ENCODE data around the gene USB1.

USB1 gene

DNA sequence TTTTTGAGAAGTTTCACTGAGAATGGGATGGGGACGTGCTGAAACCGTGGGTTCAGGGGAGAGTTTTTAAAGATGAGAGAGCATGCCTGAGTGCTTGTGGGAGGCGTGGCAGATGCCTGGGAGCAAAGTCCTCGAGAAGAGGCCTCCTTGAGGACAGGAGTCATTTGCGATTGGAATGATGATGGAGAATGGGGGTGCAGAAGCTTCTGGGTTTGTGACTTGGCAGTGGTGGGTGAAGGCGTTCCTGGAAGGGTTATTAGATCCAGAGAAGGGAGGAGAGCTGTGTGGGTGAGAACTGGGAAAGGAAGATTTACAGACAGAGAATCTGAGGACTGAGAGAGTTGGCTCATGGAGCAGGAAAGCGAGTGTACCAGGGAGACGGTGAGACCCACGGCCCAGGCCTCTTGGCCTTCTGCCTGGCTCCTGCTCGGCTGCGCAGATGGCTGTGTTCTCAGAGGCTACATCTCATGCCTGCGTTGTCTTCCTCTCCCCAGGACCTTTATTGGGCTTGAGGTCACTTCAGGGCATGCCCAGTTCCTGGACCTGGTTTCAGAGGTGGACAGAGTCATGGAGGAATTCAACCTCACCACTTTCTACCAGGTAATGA, 15.7 kb downstream of the USB1 start:
- DNase-seq (ENCODE audit: low read depth in 2 of 3, low spot score in 2 of 3): no peak

DNA sequence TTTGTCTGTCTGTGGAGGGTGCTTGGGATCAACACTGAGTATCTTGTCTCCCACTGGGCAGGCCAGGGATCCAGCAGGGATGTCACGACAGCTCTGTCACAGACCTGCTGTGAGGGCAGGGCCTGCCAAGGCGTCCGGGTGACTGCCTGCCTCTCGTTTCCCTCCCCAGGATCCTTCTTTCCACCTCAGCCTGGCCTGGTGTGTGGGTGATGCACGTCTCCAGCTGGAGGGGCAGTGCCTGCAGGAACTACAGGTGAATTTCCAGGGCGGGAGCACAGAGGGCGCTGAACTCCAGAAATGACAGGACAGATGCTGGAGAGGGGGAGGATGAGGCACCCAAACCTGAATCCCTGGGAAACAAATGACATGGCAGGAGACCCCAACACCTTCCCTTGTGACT, 17.6 kb downstream of the USB1 start:
- DNase-seq (ENCODE audit: low read depth in 2 of 3, low spot score in 2 of 3): no peak

DNA sequence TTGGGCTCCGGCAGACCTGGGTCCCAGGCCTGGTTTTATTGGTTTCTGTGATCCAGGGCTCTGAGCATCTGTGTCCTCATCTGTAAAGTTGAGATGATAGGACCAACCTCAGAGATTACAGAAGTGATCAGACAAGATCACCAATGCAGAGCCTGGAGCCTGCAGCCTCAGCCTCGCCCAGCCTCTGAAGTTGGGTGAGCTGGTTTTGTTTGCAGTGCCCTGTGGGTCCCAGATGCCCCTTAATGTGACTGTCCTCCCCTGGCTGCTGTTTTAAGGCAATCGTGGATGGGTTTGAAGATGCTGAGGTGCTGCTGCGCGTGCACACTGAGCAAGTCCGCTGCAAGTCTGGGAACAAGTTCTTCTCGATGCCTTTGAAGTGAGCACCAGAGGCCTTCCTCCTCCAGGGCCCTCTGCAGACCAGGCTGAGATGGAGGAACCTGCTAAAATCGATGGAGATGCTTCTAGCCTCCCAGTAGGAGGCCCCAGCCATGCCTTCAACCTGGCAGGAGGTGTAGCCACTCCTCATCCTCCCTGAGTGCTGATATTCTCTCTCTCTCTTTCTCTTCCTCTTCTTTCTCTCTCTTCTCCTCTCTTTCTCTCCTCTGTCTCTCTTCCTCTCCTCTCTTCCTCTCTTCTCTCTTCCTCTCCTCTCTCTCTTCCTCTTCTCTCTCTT, 18.8 kb downstream of the USB1 start:
- no peak for DNase-seq (ENCODE audit: low read depth in 2 of 3, low spot score in 2 of 3)

DNA sequence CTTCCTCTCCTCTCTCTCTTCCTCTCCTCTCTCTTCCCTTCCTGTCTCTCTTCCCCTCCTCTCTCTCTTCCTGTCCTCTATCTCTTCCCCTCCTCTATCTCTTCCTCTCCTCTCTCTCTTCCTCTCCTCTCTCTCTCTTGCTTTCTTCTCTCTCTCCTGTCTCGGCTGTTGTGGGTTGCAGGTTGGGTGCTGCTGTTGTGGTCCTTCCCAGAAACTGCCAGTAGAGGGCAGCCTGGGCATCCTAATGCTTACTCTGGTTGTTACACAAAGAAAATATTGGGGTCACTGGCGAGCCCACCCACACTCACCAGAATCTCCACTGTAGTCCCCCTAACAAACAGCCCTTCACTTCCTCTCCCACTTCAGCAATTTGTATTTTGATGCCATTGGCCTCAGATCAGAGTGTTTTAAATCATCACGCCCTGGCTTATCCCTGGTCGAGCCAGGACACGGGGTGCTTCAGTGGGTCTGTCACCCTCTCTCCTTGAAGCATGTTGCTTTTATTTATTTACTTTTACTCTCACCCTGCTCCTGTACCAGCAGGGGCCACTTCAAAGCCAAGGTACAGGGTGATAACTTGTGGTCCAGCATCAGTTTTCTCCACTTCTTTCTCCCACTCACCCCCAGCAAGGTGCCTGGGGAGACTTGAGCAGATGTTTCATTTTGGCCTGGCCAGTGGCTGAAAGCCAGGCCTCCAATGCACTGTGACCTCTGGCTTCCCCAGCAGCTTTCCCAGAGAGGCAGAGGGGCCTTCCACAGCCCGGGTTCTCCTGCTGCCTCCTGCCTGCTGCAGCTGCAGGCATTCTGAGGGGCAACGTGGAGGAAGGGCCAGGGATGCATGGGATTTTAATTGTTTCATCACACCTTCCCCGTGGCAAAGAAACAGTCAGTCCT, 19.7 kb downstream of the USB1 start:
- DNase-seq (ENCODE audit: low read depth in 2 of 3, low spot score in 2 of 3): no peak

DNA sequence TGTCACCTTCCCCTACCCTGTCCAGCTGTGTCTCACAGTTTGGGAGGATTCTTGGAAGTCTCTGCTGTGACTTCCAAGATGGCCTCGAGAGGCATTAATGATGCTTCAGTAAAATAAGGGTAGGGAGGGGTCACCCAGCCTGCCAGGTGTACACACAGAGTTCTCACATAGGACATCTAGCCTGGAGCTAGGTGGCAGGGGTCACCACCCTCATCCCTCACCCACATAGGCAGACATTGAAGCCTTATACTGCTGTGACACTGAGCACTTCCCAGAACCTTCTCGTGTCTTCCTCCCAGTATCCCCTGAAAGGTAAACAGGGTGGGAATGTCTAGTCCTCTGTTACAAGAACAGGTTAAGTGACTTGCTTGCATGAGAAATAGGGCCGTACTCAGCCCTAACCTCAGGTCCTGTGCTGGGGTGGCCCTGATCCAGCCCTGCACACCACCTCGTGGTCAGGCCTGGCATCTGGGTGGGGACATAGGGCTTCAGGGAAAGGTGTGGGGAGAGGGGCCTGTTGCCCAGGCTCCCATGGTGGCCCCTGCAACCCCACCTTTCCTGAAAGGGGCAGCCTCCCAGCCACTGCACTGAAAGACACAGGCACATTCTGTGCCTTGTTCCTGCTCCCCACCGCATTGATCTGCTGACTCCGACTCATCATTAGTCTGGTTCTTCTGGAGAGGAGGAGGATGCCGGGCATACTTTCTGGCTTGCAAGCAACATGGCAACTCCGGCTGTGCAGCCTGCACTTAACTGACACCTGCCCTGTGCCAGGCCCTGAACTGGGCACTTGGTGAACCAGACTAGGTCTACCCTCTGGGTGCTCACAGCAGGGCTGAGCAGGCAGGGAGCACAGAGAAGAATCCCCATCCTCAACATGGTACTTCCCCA, 20.7 kb downstream of the USB1 start:
- no peak for DNase-seq (ENCODE audit: low read depth in 2 of 3, low spot score in 2 of 3)

DNA sequence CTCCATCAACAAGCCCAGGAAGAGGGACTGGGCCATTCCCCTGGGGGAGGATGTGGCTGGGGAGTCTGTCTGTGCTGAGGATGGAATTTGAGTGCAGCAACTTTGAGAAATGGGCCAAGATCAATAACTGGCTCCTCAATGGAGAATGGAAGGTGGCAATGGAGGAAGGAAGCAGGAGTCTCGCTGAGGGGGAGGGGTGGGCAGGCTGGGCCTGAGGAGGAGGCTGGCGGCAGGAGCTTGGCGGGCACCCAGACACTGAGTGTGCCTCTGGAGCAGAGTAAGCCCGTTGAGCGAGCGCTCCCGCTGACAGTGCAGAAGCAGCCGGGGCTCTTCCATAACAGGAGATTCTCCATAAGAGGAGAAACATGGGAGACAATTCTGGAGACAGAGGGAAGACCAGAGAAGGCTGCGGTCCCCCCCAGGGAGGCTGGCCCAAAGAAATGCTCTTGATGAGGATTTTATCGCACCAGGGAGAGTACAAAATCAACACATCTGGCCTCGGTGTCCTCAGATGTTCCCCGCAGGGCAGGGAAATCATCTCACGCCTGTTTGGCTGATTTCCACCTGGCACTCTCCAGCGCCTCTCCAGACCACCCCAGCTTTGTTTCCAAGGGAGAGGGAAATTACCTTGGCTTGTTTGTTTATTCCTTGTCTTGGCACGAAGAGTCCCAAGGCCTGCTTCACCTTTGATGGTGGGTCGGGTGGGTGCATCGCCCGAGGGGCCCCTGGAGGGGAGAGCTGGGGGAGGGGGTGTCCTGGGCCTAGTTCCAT, 21.6 kb downstream of the USB1 start:
- no peak for DNase-seq (ENCODE audit: low read depth in 2 of 3, low spot score in 2 of 3)

DNA sequence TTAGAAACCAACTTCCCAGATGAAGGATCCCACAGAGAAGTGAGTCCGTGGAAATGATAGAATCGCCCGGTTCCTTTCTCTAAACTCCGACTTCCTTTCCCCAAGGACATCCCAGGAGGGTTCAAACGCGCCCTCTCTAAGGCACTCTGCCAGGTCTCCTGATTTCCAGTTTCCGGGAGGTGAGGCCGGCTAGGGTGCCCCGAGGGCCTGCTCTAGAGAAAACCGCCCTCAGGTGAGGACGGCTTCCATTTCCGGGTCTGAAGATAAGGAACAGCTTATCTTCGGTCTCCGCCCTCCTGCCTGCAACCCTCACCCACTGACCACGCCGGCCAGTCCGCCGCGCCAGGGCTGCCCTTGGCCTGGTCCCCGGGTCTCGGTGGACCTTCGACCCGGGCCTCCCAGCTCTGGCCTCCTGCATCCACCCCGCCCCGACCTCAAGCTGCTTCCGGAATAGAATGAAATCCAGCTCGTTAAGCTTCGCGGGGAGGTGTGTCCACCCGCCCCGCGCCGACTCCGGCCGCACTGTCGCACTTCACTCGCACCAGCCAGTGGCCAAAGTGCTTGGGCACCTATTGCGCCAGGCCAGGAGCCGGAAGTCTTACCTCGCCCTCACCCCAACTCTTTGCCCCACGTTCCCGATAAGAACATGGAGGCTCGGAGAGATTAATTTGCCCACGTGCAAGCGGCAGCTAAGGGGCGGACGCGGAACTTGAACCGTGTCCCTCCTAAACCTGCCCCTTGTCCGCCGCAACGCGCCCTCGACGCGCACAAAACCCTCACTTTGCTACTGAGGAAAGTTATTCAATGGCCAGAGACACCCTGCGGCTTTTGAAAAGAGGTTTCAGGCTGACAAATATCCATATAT, 23.5 kb downstream of the USB1 start:
- no peak for DNase-seq (ENCODE audit: low read depth in 2 of 3, low spot score in 2 of 3)

DNA sequence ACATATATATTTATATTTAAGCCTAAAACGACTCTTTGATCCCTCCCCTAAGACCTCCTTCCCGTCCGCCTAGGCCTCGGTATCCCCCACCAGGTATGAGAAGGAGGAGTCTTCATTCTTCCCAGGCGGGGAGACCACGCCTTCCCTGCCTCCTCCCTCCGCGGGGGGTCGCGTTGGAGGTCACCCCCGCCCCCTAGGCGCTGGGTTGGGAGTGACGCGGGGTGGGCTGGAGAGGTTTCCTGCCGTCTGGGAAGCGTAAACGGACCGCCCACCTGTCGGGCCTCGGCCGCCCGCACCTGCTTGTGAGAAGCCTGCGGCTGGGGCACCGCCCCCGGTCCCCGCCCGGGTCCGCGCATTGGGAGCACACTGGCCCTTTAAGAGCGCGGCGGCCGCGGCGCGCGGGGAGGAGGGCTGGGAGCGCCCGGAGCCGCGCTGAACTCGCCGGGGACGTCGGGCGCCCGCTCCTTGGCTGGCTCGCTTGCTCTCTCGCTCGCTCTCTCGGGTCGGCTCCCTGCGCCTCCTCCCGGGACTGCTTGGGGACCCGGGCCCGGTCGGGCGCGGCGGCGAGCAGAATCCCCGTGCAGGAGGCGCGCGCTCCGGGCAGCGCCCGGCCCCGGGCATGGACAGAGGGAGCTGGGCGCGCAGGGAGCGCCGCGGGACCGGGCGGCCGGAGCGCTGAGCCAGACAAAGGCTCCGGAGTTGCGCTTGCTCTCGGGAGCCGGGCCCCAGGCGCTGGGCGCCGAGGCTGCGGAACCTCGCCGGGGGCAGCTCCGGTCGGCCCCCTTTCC, 24.3 kb downstream of the USB1 start, which contains the start of gene MMP15:
MMP15 (plus strand) TSS at position 404 of the 788 bp plus-strand sequence. CDS start 597 bp downstream, outside the sequence.
- peak in 1 of 3 experiments; percentile 23 for DNase-seq (ENCODE audit: low read depth in 2 of 3, low spot score in 2 of 3)

DNA sequence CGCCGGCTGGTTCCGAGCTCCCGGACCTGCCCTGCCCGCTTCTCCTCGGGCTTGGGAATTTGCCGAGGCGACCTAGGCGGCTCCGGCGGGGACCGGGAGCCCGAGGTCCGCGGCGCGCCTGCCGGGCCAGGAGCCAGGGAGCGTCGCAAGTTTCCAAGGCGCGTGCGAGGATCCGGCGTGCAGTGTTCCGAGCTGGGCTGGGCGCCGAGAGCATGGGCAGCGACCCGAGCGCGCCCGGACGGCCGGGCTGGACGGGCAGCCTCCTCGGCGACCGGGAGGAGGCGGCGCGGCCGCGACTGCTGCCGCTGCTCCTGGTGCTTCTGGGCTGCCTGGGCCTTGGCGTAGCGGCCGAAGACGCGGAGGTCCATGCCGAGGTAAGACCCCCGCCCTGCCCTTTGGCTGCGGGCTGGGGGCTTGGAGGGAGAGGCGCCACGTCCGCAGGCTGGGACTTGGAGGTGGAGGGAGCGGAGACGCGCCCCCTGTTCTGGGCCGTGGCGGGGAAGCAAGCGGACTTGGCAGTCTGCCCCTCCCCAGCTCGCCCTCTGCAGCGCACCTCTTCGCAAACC, 25.0 kb downstream of the USB1 start:
- no peak for DNase-seq (ENCODE audit: low read depth in 2 of 3, low spot score in 2 of 3)

DNA sequence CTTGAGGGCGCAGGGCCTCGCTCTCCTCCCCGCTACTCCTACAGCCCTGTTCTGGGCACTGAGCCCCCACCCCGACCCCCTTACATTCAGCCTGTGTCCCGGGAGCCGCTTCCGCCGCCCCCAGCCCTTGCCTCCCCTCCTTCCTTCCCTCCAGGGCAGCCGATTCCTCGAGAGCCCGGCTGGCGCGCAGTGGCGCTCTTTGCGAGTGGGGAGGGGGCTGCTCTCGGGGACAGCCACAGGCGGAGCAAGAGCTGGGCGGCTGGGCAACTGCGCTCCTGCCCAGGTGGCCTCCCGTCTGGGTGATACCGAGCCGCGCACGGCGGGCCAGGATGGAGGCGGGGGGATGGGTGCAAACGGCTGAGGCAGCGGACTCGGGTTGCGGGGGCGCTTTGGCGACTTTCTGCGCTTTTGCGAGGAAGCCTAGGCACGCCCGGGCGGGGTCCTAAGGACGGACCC, 25.5 kb downstream of the USB1 start:
- DNase-seq (ENCODE audit: low read depth in 2 of 3, low spot score in 2 of 3): no peak

DNA sequence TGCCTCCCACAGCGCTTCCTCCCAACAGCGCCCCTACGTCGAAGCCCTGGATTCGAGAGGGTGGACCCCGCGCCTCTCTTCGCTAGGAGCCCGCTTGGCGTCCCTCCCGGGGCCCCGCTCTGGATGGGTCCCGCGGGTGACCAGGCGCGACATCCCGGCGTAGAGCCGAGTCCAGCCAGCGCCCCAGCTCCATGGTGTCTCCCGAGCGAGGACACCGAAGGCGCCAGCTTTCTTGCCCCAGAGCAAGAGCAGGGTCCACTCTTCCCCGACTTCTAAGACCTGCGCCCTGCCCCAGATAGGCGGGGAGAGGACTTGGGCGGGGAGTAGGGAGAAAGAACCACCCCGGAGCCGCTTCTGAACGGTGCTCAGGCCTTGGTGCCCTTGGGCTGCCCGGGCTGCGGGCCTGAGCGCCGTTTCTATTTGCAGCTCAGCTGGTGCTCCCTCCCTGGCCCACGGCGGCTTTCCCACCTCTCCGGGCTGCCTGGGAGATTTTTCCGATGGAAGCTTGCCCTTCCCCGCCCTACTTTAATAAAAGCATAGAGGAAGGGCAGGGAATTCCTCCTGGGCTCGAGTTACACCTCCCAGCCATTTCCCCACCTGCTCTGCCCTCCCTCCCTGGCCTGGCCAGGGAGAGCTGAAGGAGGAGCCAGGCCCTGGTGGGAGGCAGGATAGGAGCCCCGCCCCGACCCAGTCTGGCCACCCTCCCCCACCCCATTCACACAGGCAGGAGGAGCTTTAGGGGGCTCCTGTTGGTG, 26.1 kb downstream of the USB1 start:
- no peak for DNase-seq (ENCODE audit: low read depth in 2 of 3, low spot score in 2 of 3)

DNA sequence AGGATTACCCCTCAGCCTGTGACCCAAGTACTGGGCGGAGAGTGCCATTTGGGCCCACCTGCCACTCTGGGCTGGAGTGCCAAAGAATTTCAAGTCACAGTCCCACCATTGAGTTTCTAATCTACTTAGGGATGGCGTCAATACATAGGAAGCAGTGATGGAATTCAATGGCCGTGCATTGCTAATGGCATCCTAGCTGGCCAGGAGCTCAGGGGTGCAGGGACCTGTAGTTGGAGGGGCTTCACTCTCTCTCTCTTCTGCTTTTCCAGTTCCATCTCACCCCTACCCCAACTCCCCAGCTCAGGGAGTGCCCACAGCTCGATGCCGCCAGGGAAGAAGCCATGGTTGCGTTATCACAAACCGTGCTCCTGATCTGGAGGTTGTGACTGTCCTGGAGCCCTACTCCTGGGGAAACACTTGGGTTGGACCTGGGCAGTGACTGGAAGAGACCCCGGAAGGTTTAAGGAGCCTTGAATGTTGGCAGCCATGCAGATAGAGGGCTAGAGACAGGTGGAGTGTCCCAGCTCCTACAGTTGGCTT, 26.8 kb downstream of the USB1 start:
- no peak for DNase-seq (ENCODE audit: low read depth in 2 of 3, low spot score in 2 of 3)

DNA sequence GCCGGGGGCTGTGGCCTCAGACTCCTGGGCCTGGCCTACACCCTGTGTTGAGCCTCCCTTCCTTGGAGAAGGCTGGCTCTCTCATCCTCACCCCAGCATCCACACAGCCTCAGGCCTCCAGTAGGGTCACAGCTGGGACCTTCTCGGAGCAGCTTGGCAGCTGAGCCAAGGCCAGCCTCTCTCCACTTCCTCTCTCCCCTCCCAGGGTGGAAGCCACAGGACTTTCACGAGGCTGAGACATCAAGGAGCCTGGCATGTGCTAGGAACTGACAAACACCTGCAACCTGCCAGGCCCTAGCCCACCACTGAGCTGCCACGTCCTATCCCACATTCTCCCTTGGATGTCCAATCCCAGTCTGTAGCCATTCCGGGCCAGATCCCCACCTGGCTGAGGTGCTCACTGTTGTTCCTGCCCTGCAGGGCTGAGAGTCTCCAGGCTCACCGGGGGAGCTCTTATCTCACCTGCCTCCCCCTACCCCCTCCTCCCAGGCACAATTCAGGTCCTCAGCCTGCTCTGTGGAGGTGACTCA, 27.4 kb downstream of the USB1 start:
- DNase-seq (ENCODE audit: low read depth in 2 of 3, low spot score in 2 of 3): no peak

DNA sequence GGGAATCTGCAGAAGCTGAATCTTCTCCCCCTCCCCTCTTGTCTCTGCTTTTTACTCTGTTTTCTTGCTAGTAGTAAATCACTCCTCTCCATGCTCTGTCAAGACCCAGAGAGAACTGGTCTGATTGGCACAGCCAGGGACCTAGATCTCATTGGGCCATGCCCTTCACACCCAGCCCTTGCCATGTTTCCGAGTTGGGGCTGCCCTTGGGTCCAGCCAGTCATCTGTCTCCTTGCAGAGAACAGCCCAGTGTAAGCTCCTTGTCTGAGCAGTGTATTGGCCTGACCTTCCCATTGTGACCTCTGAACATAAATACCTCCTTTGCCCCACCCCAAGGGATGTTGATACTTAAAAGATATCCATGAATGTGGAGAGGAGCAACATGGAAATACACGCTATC, 28.2 kb downstream of the USB1 start:
- no peak for DNase-seq (ENCODE audit: low read depth in 2 of 3, low spot score in 2 of 3)

DNA sequence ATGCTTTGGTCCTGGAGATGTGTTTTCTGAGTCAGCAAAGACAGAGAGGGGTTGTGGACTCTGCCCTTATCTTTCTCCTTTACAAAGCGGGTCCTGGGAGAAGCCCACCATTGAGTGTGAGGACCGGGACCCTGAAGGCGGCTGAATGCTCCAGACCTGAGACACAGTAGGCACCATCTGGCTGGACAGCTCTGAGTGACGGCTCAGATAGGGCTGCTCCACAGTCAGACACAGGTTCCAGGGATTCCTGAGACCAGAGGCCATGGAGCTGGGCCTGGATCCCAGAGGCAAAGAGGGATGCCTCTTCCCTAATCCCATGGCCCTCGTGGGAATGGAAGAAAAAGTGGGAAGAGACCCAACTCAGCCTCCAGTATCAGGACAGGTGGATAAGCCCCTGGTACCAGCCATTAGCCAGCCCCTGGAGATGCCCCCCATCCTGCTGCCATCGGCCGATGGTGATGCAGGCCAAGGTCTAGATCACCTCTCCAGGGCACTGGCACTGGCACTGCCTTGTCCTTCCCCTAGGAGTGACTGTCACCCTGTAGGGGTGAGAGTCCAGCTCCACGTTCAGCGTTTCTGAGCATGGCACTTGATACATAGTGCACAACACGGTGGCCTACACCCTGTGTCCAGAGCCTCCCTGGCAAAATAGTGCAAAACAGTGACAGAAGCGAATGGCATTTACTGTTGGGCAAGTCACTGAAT, 29.1 kb downstream of the USB1 start:
- DNase-seq (ENCODE audit: low read depth in 2 of 3, low spot score in 2 of 3): no peak

Measured in activated CD8-positive, alpha-beta memory T cell treated with anti-CD3 and anti-CD28 coated beads for 48 hours (primary cell).